Epithelial cell of proximal tubule (primary cell): ENCODE results near the gene ASXL1. TPM values are rescaled to one million over a fixed set of nuclear protein-coding genes. Genes with fewer than 3 reads are reported as not detected.

Experiments used
- DNase-seq: peaks from one replicate; pipeline ENCODE4 v3.0.0-alpha.2; 2011; ENCODE audit warnings: low read depth
- H3K4me3 ChIP-seq: 2 replicates; pipeline ENCODE4 v1.5.1; 2011; ENCODE audit warnings: low read depth, mild to moderate bottlenecking, low read length
- total RNA-seq: library from RNA; depleted of rRNA; stranded (reverse); fragments of >200 nt; gene quantifications from 2 replicates; pipeline ENCODE4 v1.2.3, GENCODE V29; 2015
- TF ChIP-seq, protein P1 (sequence below): conservative IDR thresholded peaks from 2 replicates; pipeline ENCODE4 v1.5.1; 2012; ENCODE audit warnings: low read depth, mild to moderate bottlenecking, low read length

Gene ASXL1
- total RNA-seq, 1 donor from 2014 or later = 34.2 TPM

DNA sequence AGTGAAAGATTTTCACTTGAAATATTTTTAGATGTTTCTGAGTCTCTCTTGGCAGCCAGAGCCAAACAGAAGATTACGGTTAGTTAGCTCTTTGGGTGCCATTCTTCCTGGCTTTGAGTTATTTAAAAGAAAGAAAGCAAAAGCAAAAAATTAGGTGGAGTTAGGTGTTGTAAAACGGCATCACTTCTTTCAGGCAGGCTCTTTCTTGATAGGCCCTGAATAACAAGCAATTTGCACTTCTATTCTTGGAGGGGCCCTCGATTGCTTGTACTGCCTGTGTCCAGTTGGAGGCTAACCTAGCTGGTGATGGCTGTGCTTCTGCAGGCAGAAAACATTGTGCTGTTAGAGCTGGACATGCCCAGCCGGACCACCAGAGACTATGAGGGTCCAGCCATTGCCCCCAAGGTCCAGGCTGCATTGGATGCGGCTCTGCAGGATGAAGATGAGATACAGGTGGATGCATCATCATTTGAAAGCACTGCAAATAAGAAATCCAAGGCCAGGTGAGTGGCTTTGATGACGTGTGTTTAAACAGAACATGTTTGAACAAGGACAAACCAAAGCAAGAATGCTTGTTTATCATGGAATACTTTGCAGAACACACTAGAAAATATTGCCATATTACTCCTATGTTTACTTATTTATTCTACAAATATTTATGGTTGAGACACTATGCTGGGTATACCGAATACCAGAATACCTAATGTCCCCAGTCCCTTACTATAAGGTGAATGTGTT is 28.1 kb upstream of the ASXL1 start:
- DNase-seq = no peak
- TF ChIP-seq, protein P1, sequence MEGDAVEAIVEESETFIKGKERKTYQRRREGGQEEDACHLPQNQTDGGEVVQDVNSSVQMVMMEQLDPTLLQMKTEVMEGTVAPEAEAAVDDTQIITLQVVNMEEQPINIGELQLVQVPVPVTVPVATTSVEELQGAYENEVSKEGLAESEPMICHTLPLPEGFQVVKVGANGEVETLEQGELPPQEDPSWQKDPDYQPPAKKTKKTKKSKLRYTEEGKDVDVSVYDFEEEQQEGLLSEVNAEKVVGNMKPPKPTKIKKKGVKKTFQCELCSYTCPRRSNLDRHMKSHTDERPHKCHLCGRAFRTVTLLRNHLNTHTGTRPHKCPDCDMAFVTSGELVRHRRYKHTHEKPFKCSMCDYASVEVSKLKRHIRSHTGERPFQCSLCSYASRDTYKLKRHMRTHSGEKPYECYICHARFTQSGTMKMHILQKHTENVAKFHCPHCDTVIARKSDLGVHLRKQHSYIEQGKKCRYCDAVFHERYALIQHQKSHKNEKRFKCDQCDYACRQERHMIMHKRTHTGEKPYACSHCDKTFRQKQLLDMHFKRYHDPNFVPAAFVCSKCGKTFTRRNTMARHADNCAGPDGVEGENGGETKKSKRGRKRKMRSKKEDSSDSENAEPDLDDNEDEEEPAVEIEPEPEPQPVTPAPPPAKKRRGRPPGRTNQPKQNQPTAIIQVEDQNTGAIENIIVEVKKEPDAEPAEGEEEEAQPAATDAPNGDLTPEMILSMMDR = no peak
- H3K4me3 ChIP-seq = no peak overlapping the region

DNA sequence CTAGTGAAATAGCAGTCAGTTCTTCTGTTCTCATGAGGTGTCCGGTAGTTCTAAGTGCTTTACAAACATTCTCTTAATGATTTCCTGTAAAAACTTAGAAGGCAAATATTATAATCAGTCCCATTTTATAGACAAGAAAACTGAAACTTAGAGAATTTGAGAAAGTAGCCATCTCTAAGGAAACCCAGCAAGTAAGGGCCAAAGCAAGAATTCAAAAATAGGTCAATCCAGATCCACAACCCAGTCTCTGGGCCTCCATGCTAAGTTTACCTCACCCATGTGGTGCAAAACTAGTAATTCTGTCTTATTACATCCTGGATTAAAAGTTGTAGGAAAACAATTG is 27.6 kb upstream of the ASXL1 start:
- TF ChIP-seq, protein P1 = no peak
- no peak for DNase-seq
- no peak overlapping the region for H3K4me3 ChIP-seq

DNA sequence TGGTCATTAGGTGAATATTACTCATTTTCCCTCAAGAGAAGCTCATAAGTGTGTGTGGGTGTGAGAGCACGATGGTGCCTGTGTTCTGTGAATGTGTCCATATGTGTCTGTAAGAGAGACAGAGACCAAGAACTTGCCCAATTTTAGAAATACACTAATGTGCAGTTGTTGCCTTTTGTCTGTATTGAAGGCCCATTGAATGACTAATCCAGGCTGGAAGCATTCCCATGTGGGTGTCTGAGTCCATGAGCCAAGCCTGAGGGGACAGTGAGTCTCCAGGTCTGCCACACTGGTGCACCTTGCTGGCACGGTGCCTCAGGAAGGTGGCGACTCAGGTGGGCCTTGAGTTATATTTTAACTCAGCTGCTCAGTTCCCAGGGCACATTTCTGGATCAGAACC is 25.5 kb upstream of the ASXL1 start:
- no peak for DNase-seq
- TF ChIP-seq, protein P1 = no peak
- no peak overlapping the region for H3K4me3 ChIP-seq

DNA sequence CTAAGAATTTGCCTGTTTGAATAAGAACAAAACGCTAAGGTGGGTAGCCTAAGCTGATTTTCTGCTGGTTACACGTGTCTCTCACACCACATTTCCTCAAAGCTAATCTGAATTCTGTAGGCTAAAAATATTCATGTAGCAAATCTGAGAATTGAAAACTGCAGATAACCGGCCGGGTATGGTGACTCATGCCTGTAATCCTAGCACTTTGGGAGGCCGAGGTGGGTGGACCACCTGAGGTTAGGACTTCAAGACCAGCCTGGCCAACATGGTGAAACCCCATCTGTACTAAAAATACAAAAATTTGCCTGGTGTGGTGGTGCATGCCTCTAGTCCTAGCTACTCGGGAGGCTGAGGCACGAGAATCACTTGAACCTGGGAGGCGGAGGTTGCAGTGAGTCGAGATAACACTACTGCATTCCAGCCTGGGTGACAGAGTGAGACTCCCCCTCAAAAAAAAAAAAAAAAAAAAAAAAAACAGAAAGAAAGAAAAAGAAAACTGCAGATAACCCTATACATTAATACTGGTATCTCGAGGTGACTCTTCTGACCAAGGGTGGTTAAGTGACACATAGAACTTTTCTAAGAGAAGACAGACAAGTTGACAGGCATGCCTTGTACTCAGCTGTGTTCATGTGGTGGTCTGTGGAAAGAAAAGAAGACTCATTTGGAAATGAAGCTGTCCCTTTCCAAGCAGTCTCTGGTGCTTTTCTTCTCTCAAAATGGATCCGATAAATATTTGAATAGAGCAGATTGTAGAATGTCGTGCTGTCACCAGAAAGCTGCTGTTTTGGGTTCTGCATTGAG is 24.7 kb upstream of the ASXL1 start:
- no peak for DNase-seq
- TF ChIP-seq, protein P1 = no peak
- H3K4me3 ChIP-seq = no peak overlapping the region

DNA sequence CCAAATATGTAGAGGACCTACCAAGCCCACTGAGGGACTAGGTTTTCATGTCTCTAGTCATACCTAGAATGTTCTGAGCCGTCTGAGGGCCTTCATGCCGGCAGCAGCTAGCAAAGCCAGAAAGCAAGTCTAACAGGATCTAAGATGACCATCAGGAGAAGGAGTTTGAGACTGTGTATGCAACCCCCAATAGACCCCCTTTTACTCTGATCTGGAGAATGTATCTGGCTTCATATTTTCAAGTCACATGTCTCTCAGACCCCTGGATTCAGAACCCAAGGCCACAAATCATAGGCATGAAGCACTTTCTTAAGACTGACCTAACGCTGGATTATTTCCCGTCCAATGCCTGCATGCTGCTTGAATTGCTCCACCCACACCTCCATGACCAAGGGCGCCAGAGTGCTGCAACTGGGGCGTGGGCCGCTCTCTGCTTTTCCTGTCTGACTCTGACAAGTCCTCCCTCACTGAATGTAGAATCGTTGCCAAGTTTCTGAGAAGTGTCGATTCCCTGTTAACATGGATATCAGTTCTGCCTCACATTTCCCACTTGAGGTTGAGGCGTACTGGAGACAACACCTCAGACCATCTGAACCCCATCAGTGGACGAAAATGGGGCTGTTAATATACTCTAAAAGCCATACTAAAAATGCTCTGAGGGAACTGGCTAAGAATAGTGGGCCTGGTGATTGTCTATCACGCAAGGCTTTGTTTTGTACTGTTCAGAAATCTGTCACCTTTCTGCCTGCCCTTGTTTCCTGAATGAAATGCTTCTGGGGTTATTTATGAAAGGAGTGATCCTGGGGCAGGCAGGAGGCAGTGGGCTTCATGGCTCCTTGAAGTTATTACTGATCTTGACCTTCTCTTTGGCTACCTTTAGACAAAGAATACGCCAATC is 23.9 kb upstream of the ASXL1 start:
- no peak overlapping the region for H3K4me3 ChIP-seq
- TF ChIP-seq, protein P1 = no peak
- DNase-seq = no peak

DNA sequence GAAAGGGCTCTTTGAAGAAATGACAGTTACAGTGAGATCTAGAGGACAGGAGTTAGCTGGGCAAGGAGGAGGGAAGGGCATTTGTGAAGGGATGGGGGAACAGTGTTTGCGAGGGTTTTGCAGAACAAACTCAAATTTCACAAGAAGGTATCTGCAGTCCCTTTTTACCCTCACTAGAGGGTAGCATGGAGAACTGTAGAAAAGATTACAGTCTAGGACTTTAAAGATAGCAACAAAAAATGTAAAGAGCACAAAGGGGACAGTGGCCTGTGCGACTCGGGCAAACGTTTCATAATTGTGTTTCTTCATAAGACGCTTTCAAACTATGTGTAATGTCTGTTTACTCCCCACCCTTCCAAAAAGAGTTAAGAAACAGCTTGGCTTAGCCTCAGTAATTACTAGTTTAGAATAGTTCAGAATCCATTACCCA is 21.2 kb upstream of the ASXL1 start:
- TF ChIP-seq, protein P1 = peak; percentile 60
- no peak for DNase-seq
- no peak overlapping the region for H3K4me3 ChIP-seq
